Measurements from ENCODE around the gene UBE3A.

GRCh38 chr15:25454771-25455170 lies 15.9 kb upstream of the UBE3A start:
- TF ChIP-seq REST (IDR thresholded peaks at IDR 0.05; ENCODE audit: insufficient read depth in 1 of 2, low read depth in 2 of 2, low read length in 2 of 2) (no peak), FOXP2 (optimal IDR thresholded peaks at IDR 0.05; ENCODE audit: borderline replicate concordance, extremely low read depth, extremely low read length, insufficient read depth) (no peak), POLR2AphosphoS5 (IDR thresholded peaks at IDR 0.05; ENCODE audit: low read depth, low read length) (no peak)

All from PFSK-1 (cell line).